HCT116 (cell line): ENCODE data around the gene ZFHX3. TPM values are rescaled to one million over a fixed set of nuclear protein-coding genes. Genes with fewer than 3 reads are reported as not detected.

ENCODE experiments used
- ATAC-seq: fragments of 200-7000 bp; cut with Tn5 transposase; 2 replicates; pipeline ENCODE4 v1.9.1; 2020; ENCODE audit warnings: mild to moderate bottlenecking, moderate library complexity
- BruUV-seq: library from RNA; stranded (reverse); fragments of 400-500 nt; replicated peaks from 2 replicates; lab custom pipeline; 2021; lab: Mats Ljungman, UMichigan
- CTCF ChIA-PET: fragments of 300-600 bp; sonication (Branson Sonifier 250); formaldehyde crosslinking; loops from one replicate; lab custom pipeline; 2021; ENCODE audit warnings: antibody characterized with exemption; lab: Charles Lee
- POLR2A ChIA-PET: fragments of 300-600, 350-600 bp; sonication (Branson Sonifier 250); formaldehyde crosslinking; loops from one replicate; lab custom pipeline; 2021; ENCODE audit warnings: antibody characterized with exemption; lab: Charles Lee
- RAD21 ChIA-PET, 2 experiments: fragments of 300-600 bp; sonication (Branson Sonifier 250); formaldehyde crosslinking; loops; one replicate each; lab custom pipeline; 2023; ENCODE audit warnings: low total read pairs in 2 of 2; ENCODE audit not compliant: uncharacterized antibody in 2 of 2, unreplicated experiment in 2 of 2, low non-redundant PET in 1 of 2; lab: Charles Lee
- DNase-seq: peaks from one replicate; pipeline ENCODE4 v3.0.0-alpha.2; 2010; ENCODE audit warnings: low read depth, low spot score
- H2AFZ ChIP-seq: fragments of 200-600 bp; shearing (Covaris generic), sonication (generic); 2 replicates; pipeline ENCODE4 v1.6.1; 2017; ENCODE audit warnings: low read depth, mixed run types, mixed read lengths, antibody characterized with exemption, low read length; ENCODE audit not compliant: poor library complexity, severe bottlenecking
- H3K27ac ChIP-seq: 2 replicates; pipeline ENCODE4 v1.5.1; 2012; ENCODE audit warnings: low read depth, low read length
- H3K27me3 ChIP-seq: fragments of 200-600 bp; sonication (generic); 2 replicates; pipeline ENCODE4 v1.6.1; 2016; ENCODE audit warnings: mixed run types, low read length, mixed read lengths; ENCODE audit not compliant: insufficient read depth
- H3K36me3 ChIP-seq, 2 experiments: fragments of 200-500 bp in 1 of 2; fragments of 200-600 bp in 1 of 2; sonication (Bioruptor generic) in 1 of 2; sonication (generic) in 1 of 2; 2 replicates each; pipeline versions ENCODE4 v1.5.1 to v1.6.1; 2014 to 2016; ENCODE audit warnings: low read length in 2 of 2, inconsistent platforms in 1 of 2, mixed read lengths in 1 of 2, mixed run types in 1 of 2; ENCODE audit not compliant: insufficient read depth in 2 of 2, control insufficient read depth in 1 of 2
- H3K4me1 ChIP-seq, 2 experiments: fragments of 200-600 bp in 1 of 2; sonication (generic) in 1 of 2; 2 replicates each; pipeline versions ENCODE4 v1.5.1 to v1.6.1; 2012 to 2017; ENCODE audit warnings: low read length in 2 of 2, inconsistent platforms in 1 of 2, mild to moderate bottlenecking in 1 of 2, mixed read lengths in 1 of 2, mixed run types in 1 of 2, moderate library complexity in 1 of 2; ENCODE audit not compliant: insufficient read depth in 2 of 2, control insufficient read depth in 1 of 2
- H3K4me2 ChIP-seq: fragments of 200-600 bp; sonication (generic); 2 replicates; pipeline ENCODE4 v1.6.1; 2017; ENCODE audit warnings: mixed run types, low read length, mixed read lengths
- H3K4me3 ChIP-seq, 2 experiments: fragments of 200-600 bp in 1 of 2; sonication (generic) in 1 of 2; replicated peaks in 1 of 2; 2 replicates each; pipeline ENCODE4 v1.5.1; 2011 to 2016; ENCODE audit warnings: low read length in 2 of 2, control low read depth in 1 of 2, low read depth in 1 of 2, mild to moderate bottlenecking in 1 of 2, mixed read lengths in 1 of 2, mixed run types in 1 of 2
- H3K79me2 ChIP-seq: fragments of 200-600 bp; sonication (generic); 2 replicates; pipeline ENCODE4 v1.6.1; 2017; ENCODE audit warnings: mild to moderate bottlenecking, mixed run types, low read length, moderate library complexity, mixed read lengths; ENCODE audit not compliant: insufficient read depth
- H3K9ac ChIP-seq: fragments of 200-600 bp; sonication (generic); 2 replicates; pipeline ENCODE4 v1.6.1; 2016; ENCODE audit warnings: low read length, mixed read lengths
- H3K9me2 ChIP-seq: fragments of 200-600 bp; sonication (generic), shearing (Covaris generic); 2 replicates; pipeline ENCODE4 v1.6.1; 2017; ENCODE audit warnings: mixed run types, mild to moderate bottlenecking, moderate library complexity; ENCODE audit not compliant: insufficient read depth
- H3K9me3 ChIP-seq, 2 experiments: fragments of 200-500 bp in 1 of 2; fragments of 200-600 bp in 1 of 2; sonication (Bioruptor generic) in 1 of 2; sonication (generic) in 1 of 2; 2 replicates each; pipeline ENCODE4 v1.6.1; 2014 to 2017; ENCODE audit warnings: low read length in 2 of 2, mixed read lengths in 2 of 2, inconsistent platforms in 1 of 2, low read depth in 1 of 2, mild to moderate bottlenecking in 1 of 2, mixed run types in 1 of 2, moderate library complexity in 1 of 2; ENCODE audit not compliant: control insufficient read depth in 1 of 2, insufficient read depth in 1 of 2
- H4K20me1 ChIP-seq: fragments of 200-600 bp; sonication (generic), shearing (Covaris generic); 2 replicates; pipeline ENCODE4 v1.6.1; 2017; ENCODE audit warnings: mixed run types, mild to moderate bottlenecking, moderate library complexity; ENCODE audit not compliant: insufficient read depth
- CEBPB ChIP-seq: IDR thresholded peaks from 2 replicates; pipeline ENCODE4 v1.6.1; 2012; ENCODE audit warnings: low read depth
- EGR1 ChIP-seq: IDR thresholded peaks from 2 replicates; pipeline ENCODE4 v1.6.1; 2012; ENCODE audit warnings: low read depth
- POLR2A ChIP-seq: IDR thresholded peaks from 2 replicates; pipeline ENCODE4 v1.7.0; 2011; ENCODE audit warnings: borderline replicate concordance; ENCODE audit not compliant: insufficient read depth, insufficient read length; ENCODE audit errors: extremely low read depth
- ZFX ChIP-seq: fragments of 450-650 bp; IDR thresholded peaks from 2 replicates; pipeline ENCODE4 v1.6.1; 2017
- intact Hi-C: fragments of 100-400 bp; cut with micrococcal nuclease; formaldehyde crosslinking; loops from 2 replicates; pipeline ENCODE4 v1.10.0; 2022
- total RNA-seq: library from RNA; stranded (reverse); gene quantifications from one replicate; pipeline ENCODE4 v1.2.1, GENCODE V29; 2021; ENCODE audit not compliant: unreplicated experiment
- TF ChIP-seq, protein P1 (sequence below): IDR thresholded peaks from 2 replicates; pipeline ENCODE4 v1.6.1; 2012; ENCODE audit warnings: low read depth

ZFHX3 gene
- total RNA-seq, 1 experiment from 2014 or later = 6.3 TPM

GRCh38 chr16:72859581-72859980 is 188.3 kb downstream of the ZFHX3 start:
- no peak overlapping the region for H2AFZ ChIP-seq
- ChIA-PET CTCF (interaction anchor here (1.9 kb wide), 1 partner anchor 27 kb away, joined by 4 read pairs; no protein-coding TSS in a partner anchor), POLR2A (no interaction called here), RAD21 (no interaction called here)
- H3K4me3 ChIP-seq = no peak overlapping the region
- ATAC-seq (no peak), DNase-seq (no peak)
- intact Hi-C loops = no loop called here
- no peak overlapping the region for H3K4me2 ChIP-seq
- no TSS peak for BruUV-seq
- no peaks in the 10 kb centered on the region for H3K9me3 ChIP-seq
- H3K36me3 ChIP-seq = no peaks in the 10 kb centered on the region
- no peak overlapping the region for H3K27ac ChIP-seq
- H3K9me2 ChIP-seq = no peaks in the 10 kb centered on the region
- 0 out of 2 replicates have a peak, but pooled peaks cover 3% of the 10 kb centered on the region for H4K20me1 ChIP-seq
- H3K27me3 ChIP-seq = no peaks in the 10 kb centered on the region
- H3K9ac ChIP-seq = no peak overlapping the region
- TF ChIP-seq EGR1 (no peak), CEBPB (no peak), ZFX (no peak), POLR2A (no peak)
- TF ChIP-seq, protein P1, sequence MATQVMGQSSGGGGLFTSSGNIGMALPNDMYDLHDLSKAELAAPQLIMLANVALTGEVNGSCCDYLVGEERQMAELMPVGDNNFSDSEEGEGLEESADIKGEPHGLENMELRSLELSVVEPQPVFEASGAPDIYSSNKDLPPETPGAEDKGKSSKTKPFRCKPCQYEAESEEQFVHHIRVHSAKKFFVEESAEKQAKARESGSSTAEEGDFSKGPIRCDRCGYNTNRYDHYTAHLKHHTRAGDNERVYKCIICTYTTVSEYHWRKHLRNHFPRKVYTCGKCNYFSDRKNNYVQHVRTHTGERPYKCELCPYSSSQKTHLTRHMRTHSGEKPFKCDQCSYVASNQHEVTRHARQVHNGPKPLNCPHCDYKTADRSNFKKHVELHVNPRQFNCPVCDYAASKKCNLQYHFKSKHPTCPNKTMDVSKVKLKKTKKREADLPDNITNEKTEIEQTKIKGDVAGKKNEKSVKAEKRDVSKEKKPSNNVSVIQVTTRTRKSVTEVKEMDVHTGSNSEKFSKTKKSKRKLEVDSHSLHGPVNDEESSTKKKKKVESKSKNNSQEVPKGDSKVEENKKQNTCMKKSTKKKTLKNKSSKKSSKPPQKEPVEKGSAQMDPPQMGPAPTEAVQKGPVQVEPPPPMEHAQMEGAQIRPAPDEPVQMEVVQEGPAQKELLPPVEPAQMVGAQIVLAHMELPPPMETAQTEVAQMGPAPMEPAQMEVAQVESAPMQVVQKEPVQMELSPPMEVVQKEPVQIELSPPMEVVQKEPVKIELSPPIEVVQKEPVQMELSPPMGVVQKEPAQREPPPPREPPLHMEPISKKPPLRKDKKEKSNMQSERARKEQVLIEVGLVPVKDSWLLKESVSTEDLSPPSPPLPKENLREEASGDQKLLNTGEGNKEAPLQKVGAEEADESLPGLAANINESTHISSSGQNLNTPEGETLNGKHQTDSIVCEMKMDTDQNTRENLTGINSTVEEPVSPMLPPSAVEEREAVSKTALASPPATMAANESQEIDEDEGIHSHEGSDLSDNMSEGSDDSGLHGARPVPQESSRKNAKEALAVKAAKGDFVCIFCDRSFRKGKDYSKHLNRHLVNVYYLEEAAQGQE = no peak
- H3K79me2 ChIP-seq = no peaks in the 10 kb centered on the region
- peaks cover 0 to 4% of the 10 kb centered on the region in 2 experiments; a peak in 1 of 4 replicates for H3K4me1 ChIP-seq
